T-helper 9 cell (primary cell): ENCODE measurements around the gene PIGV.
"Not testable (repeated sequence)": the region's sequence is repeated elsewhere in the genome, so short reads cannot be mapped to it uniquely, and the experiment has no call there.

Source experiments
- DNase-seq: peaks from one replicate; pipeline ENCODE4 v3.0.0-alpha.2; 2020

PIGV gene

GRCh38 chr1:26837665-26838064 is 49.9 kb downstream of the PIGV start:
- not testable (repeated sequence) for DNase-seq

- DNase-seq: peak; percentile 56
Measured at GRCh38 chr1:26838474-26839338, 51.0 kb downstream of the PIGV start.

- DNase-seq: no peak
Measured at GRCh38 chr1:26839339-26839722, 51.6 kb downstream of the PIGV start.

- no peak for DNase-seq
Measured at GRCh38 chr1:26839779-26840178, 52.0 kb downstream of the PIGV start.

GRCh38 chr1:26844424-26845196 is 56.9 kb downstream of the PIGV start:
- no peak for DNase-seq

GRCh38 chr1:26847826-26848225 is 60.1 kb downstream of the PIGV start:
- DNase-seq: not testable (repeated sequence)
